Cardiac septum (tissue), 1 donor: ENCODE results near the gene SPACA7. TPM values are rescaled to one million over a fixed set of nuclear protein-coding genes. Genes with fewer than 3 reads are reported as not detected.

Experiments
- DNase-seq: peaks from one replicate; pipeline ENCODE4 v3.0.0-alpha.2; 2020; ENCODE audit warnings: low spot score
- intact Hi-C: fragments of 100-400 bp; cut with DNase I; formaldehyde crosslinking; loops from one replicate; pipeline ENCODE4 v1.14.0; 2022
- total RNA-seq: library from RNA; stranded (reverse); fragmentation: NEBNext Ultra II Directional; extraction: Animal tissue kit (Norgen Biotek cat#: 25700); gene quantifications from one replicate; pipeline ENCODE4 v1.2.1, GENCODE V29; 2021
- donor health status: DM: no; HTN: no; CAD: no.

SPACA7 gene
- total RNA-seq, 1 donor from 2014 or later: not detected

DNA sequence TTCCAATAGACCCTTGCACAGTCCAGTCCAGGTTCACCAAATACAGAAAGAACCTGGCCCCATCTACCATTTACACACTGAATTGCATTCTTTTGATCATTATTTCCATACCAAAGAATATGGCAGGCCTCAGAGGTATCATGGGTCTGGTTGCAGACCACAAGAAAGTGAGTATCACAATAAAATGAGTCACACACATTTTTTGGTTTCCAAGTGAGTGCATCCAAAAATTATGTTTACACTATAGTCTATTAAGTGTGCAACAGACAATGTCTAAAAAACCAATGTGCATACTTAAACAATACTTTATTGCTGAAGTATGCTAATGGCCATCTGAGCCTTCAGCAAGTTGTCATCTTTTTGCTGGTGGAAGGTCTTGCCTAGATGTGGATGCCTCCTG lies 105.3 kb downstream of the SPACA7 start:
- intact Hi-C loops: no loop called here
- no peak for DNase-seq

DNA sequence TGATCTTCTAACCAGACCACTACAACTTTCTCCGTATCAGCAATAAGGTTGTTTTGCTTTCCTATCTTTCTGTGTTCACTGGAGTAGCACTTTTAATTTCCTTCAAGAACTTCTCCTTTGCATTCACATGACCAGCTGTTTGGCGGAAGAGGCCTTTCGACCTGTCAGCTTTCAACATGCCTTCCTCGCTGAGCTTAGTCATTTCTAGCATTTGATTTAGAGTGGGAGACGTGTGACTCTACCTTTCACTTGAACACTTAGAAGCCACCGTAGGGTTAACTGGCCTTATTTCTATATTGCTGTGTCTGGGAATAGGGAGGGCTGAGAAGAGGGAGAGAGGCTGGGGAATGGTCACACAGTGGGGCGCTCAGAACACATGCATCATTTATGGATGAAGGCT lies 107.1 kb downstream of the SPACA7 start:
- no peak for DNase-seq
- intact Hi-C loops: no loop called here

Other genes starting within 250 kb of the SPACA7 start
- gene TUBGCP3, start 211.8 kb downstream of the SPACA7 start, total RNA-seq: 20.7 TPM